OCI-LY7 (cell line): ENCODE data around the gene ZNF764.

Experiments
- CTCF ChIP-seq: fragments of 200-600 bp; sonication (generic); conservative IDR thresholded peaks from 2 replicates; pipeline ENCODE4 v1.5.1; 2014; ENCODE audit warnings: mild to moderate bottlenecking, antibody characterized with exemption, low read length, moderate library complexity, mixed read lengths
- EZH2phosphoT487 ChIP-seq: fragments of 200-600 bp; sonication (generic); IDR thresholded peaks from 2 replicates; pipeline ENCODE4 v1.6.1; 2018; ENCODE audit warnings: low read depth, borderline replicate concordance, mild to moderate bottlenecking, mixed run types, antibody characterized with exemption, low read length, moderate library complexity, mixed read lengths

GRCh38 chr16:30588651-30589050 is 30.5 kb upstream of the ZNF764 start:
- no peak for TF ChIP-seq CTCF
- TF ChIP-seq EZH2phosphoT487, result no peak
